WTC11 (cell line): ENCODE measurements around the gene SLC17A8. TPM values are rescaled to one million over a fixed set of nuclear protein-coding genes. Genes with fewer than 3 reads are reported as not detected.

Experiments
- ATAC-seq: fragments of 200-7000 bp; cut with Tn5 transposase; 2 replicates; pipeline ENCODE4 v1.10.0; 2021; ENCODE audit warnings: mild to moderate bottlenecking, moderate library complexity
- CTCF ChIA-PET: fragments of 300-600 bp; sonication (Branson Sonifier 250); formaldehyde crosslinking; loops from one replicate; lab custom pipeline; 2021; ENCODE audit warnings: antibody characterized with exemption; lab: Charles Lee
- POLR2A ChIA-PET: fragments of 350-600 bp; sonication (Branson Sonifier 250); formaldehyde crosslinking; loops from one replicate; lab custom pipeline; 2021; ENCODE audit warnings: antibody characterized with exemption; lab: Charles Lee
- DNase-seq: peaks from one replicate; pipeline ENCODE4 v3.0.0; 2021; ENCODE audit warnings: low spot score
- H3K27ac Mint-ChIP-seq: 2 replicates; pipeline ENCODE4 v1.8.0; 2021; ENCODE audit warnings: mixed read lengths
- H3K27me3 Mint-ChIP-seq: 2 replicates; pipeline ENCODE4 v1.8.0; 2021; ENCODE audit warnings: low read depth, mild to moderate bottlenecking, moderate library complexity, mixed read lengths
- H3K36me3 Mint-ChIP-seq: 2 replicates; pipeline ENCODE4 v1.8.0; 2021; ENCODE audit warnings: mixed read lengths
- H3K4me1 Mint-ChIP-seq: 2 replicates; pipeline ENCODE4 v1.8.0; 2022; ENCODE audit warnings: mixed read lengths
- H3K4me3 Mint-ChIP-seq: 2 replicates; pipeline ENCODE4 v1.8.0; 2021; ENCODE audit warnings: mild to moderate bottlenecking, moderate library complexity, mixed read lengths
- H3K9me3 Mint-ChIP-seq: 2 replicates; pipeline ENCODE4 v1.8.0; 2021; ENCODE audit warnings: mixed read lengths
- ATF1 ChIP-seq: sonication (generic); formaldehyde crosslinking; IDR thresholded peaks from 2 replicates; pipeline ENCODE4 v1.8.1; 2023; ENCODE audit warnings: mild to moderate bottlenecking, moderate library complexity, missing genetic modification reagents
- ATF3 ChIP-seq: sonication (generic); formaldehyde crosslinking; conservative IDR thresholded peaks from 2 replicates; pipeline ENCODE4 v1.8.1; 2022; ENCODE audit warnings: mild to moderate bottlenecking, missing genetic modification reagents
- ELF4 ChIP-seq: sonication (generic); formaldehyde crosslinking; IDR thresholded peaks from 2 replicates; pipeline ENCODE4 v1.8.1; 2022; ENCODE audit warnings: low read depth, mild to moderate bottlenecking, moderate library complexity, missing genetic modification reagents
- GRHL2 ChIP-seq: fragments of 250-450 bp; sonication (Bioruptor Pico); IDR thresholded peaks from 2 replicates; pipeline ENCODE4 v1.8.0; 2022; ENCODE audit warnings: mild to moderate bottlenecking, moderate library complexity; ENCODE audit not compliant: insufficient replicate concordance, severe bottlenecking
- NFE2L1 ChIP-seq: sonication (generic); formaldehyde crosslinking; IDR thresholded peaks from 2 replicates; pipeline ENCODE4 v1.8.1; 2023; ENCODE audit warnings: missing genetic modification reagents
- NFYB ChIP-seq: sonication (generic); formaldehyde crosslinking; conservative IDR thresholded peaks from 2 replicates; pipeline ENCODE4 v1.8.0; 2022; ENCODE audit warnings: low read depth, missing genetic modification reagents
- NR1H2 ChIP-seq: sonication (generic); formaldehyde crosslinking; IDR thresholded peaks from 2 replicates; pipeline ENCODE4 v1.9.0; 2021; ENCODE audit warnings: mild to moderate bottlenecking, moderate library complexity, missing genetic modification reagents
- NR2C2 ChIP-seq: sonication (generic); formaldehyde crosslinking; IDR thresholded peaks from 2 replicates; pipeline ENCODE4 v1.8.0; 2022; ENCODE audit warnings: mild to moderate bottlenecking, missing genetic modification reagents
- NR3C1 ChIP-seq: sonication (generic); formaldehyde crosslinking; conservative IDR thresholded peaks from 2 replicates; pipeline ENCODE4 v1.8.1; 2023; ENCODE audit warnings: low read depth, mild to moderate bottlenecking, missing genetic modification reagents
- PREB ChIP-seq: sonication (generic); formaldehyde crosslinking; IDR thresholded peaks from 2 replicates; pipeline ENCODE4 v1.8.1; 2022; ENCODE audit warnings: mild to moderate bottlenecking, missing genetic modification reagents, moderate library complexity, borderline replicate concordance
- PRRX2 ChIP-seq: fragments of 250-450 bp; sonication (Bioruptor Pico); IDR thresholded peaks from 2 replicates; pipeline ENCODE4 v1.8.0; 2021; ENCODE audit warnings: mild to moderate bottlenecking
- STAT6 ChIP-seq: sonication (generic); formaldehyde crosslinking; conservative IDR thresholded peaks from 2 replicates; pipeline ENCODE4 v1.8.1; 2023; ENCODE audit warnings: mild to moderate bottlenecking, low read depth, missing genetic modification reagents, moderate library complexity
- ZNF138 ChIP-seq: sonication (generic); formaldehyde crosslinking; conservative IDR thresholded peaks from 2 replicates; pipeline ENCODE4 v1.8.1; 2022; ENCODE audit warnings: mild to moderate bottlenecking, moderate library complexity, missing genetic modification reagents
- ZNF396 ChIP-seq: fragments of 250-450 bp; sonication (Bioruptor Pico); IDR thresholded peaks from 2 replicates; pipeline ENCODE4 v1.8.0; 2021; ENCODE audit warnings: mild to moderate bottlenecking, moderate library complexity, borderline replicate concordance
- ZNF512 ChIP-seq: sonication (generic); formaldehyde crosslinking; IDR thresholded peaks from 2 replicates; pipeline ENCODE4 v1.8.1; 2022; ENCODE audit warnings: missing genetic modification reagents, borderline replicate concordance
- total RNA-seq: library from RNA; stranded (reverse); gene quantifications from 3 replicates; pipeline ENCODE4 v1.2.3, GENCODE V29; 2021
- TF ChIP-seq, protein P1 (sequence below): fragments of 250-450 bp; sonication (Bioruptor Pico); IDR thresholded peaks from 2 replicates; pipeline ENCODE4 v1.9.0; 2021; ENCODE audit warnings: mild to moderate bottlenecking
- TF ChIP-seq, protein P2 (sequence below): sonication (generic); formaldehyde crosslinking; IDR thresholded peaks from 2 replicates; pipeline ENCODE4 v1.8.1; 2022; ENCODE audit warnings: mild to moderate bottlenecking, moderate library complexity, missing genetic modification reagents

Gene SLC17A8
- total RNA-seq, 1 experiment from 2014 or later: 0.26 TPM

DNA sequence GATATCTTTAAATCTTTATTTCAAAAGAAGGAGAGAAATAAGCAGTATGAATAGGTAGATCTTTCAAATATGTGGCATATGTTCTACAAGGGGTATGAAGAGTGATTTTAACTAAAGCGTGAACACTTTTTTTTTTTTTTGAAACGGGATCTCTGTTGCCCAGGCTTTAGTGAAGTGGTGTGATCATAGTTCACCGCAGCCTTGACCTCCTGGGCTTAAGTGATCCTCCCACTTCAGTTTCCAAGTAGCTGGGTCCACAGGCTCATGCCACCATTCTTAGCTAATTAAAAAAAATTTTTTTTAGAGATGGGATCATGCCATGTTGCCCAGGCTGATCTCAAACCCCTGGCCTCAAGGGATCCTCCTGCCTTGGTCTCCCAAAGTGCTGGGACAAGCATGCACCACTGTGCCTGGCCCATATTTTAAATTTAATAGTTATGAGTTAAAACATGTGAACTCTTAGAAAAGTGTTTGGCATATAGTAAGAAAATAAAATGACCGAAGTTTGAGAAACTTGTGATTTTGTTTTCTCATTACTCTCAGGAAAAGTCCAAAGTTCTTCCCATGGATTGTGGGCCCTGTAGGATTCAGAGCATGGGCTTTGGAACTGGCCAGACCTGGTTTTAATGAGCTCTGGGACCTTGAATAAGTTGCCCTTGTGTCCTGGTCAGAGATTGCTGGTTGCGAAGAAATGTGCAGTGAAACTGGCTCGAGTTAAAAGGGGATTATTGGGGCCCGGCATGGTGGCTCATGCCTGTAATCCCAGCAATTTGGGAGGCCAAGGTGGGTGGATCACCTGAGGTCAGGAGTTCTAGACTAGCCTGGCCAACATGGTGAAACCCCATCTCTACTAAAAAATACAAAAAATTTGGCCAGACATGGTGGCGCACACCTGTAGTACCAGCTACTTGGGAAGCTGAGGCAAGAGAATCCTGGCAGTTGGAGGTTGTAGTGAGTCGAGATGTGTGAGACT is 27.0 kb downstream of the SLC17A8 start:
- no peak for TF ChIP-seq ZNF396 (CRISPR knock-in tag)
- no peak for TF ChIP-seq STAT6 (CRISPR knock-in tag)
- no peak for TF ChIP-seq NR1H2
- TF ChIP-seq ELF4 (CRISPR knock-in tag): no peak
- TF ChIP-seq NR2C2 (CRISPR knock-in tag): no peak
- TF ChIP-seq, protein P1, sequence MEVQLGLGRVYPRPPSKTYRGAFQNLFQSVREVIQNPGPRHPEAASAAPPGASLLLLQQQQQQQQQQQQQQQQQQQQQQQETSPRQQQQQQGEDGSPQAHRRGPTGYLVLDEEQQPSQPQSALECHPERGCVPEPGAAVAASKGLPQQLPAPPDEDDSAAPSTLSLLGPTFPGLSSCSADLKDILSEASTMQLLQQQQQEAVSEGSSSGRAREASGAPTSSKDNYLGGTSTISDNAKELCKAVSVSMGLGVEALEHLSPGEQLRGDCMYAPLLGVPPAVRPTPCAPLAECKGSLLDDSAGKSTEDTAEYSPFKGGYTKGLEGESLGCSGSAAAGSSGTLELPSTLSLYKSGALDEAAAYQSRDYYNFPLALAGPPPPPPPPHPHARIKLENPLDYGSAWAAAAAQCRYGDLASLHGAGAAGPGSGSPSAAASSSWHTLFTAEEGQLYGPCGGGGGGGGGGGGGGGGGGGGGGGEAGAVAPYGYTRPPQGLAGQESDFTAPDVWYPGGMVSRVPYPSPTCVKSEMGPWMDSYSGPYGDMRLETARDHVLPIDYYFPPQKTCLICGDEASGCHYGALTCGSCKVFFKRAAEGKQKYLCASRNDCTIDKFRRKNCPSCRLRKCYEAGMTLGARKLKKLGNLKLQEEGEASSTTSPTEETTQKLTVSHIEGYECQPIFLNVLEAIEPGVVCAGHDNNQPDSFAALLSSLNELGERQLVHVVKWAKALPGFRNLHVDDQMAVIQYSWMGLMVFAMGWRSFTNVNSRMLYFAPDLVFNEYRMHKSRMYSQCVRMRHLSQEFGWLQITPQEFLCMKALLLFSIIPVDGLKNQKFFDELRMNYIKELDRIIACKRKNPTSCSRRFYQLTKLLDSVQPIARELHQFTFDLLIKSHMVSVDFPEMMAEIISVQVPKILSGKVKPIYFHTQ: no peak
- no peak for TF ChIP-seq NFYB
- TF ChIP-seq GRHL2 (CRISPR knock-in tag): no peak
- TF ChIP-seq ATF3 (CRISPR knock-in tag): no peak
- no peak for TF ChIP-seq NR3C1 (CRISPR knock-in tag)
- TF ChIP-seq ATF1 (CRISPR knock-in tag): no peak
- TF ChIP-seq ZNF138 (CRISPR knock-in tag): no peak
- TF ChIP-seq PREB: no peak
- TF ChIP-seq, protein P2, sequence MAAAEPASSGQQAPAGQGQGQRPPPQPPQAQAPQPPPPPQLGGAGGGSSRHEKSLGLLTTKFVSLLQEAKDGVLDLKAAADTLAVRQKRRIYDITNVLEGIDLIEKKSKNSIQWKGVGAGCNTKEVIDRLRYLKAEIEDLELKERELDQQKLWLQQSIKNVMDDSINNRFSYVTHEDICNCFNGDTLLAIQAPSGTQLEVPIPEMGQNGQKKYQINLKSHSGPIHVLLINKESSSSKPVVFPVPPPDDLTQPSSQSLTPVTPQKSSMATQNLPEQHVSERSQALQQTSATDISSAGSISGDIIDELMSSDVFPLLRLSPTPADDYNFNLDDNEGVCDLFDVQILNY (CRISPR knock-in tag): no peak
- TF ChIP-seq ZNF512 (CRISPR knock-in tag): no peak
- no peak for TF ChIP-seq NFE2L1 (CRISPR knock-in tag)
- no peak for TF ChIP-seq PRRX2
- Mint-ChIP-seq H3K27me3 (no peaks in the 10 kb centered on the region), H3K9me3 (no peaks in the 10 kb centered on the region), H3K4me1 (peaks cover 9% of the 10 kb centered on the region), H3K4me3 (no peak overlapping the region), H3K27ac (no peak overlapping the region), H3K36me3 (no peaks in the 10 kb centered on the region)
- DNase-seq: no peak
- ATAC-seq: no peak
- ChIA-PET CTCF (interaction anchor here (0.7 to 3.1 kb wide), 3 partner anchors 21 to 27 kb away, joined by 3 to 22 read pairs (median 12); partner anchors contain the start of gene SLC17A8), POLR2A (no interaction called here)
